Ishikawa (cell line): ENCODE measurements around the gene GGT6.

ENCODE experiments used
- CEBPB ChIP-seq: IDR thresholded peaks from 2 replicates; pipeline ENCODE4 v1.6.1; 2012
- CREB1 ChIP-seq: IDR thresholded peaks from 2 replicates; pipeline ENCODE4 v1.6.1; 2012; ENCODE audit warnings: low read depth
- EGR1 ChIP-seq: IDR thresholded peaks from 2 replicates; pipeline ENCODE4 v1.6.1; 2012
- EP300 ChIP-seq: IDR thresholded peaks from 2 replicates; pipeline ENCODE4 v1.6.1; 2012; ENCODE audit warnings: borderline replicate concordance
- FOXM1 ChIP-seq: IDR thresholded peaks from 2 replicates; pipeline ENCODE4 v1.6.1; 2012; ENCODE audit warnings: low read depth, borderline replicate concordance
- NFIC ChIP-seq: IDR thresholded peaks from 2 replicates; pipeline ENCODE4 v1.6.1; 2012
- RAD21 ChIP-seq: IDR thresholded peaks from 2 replicates; pipeline ENCODE4 v1.6.1; 2012; ENCODE audit warnings: low read depth
- TAF1 ChIP-seq: IDR thresholded peaks from 2 replicates; pipeline ENCODE4 v1.6.1; 2012; ENCODE audit warnings: low read depth, mild to moderate bottlenecking
- TCF12 ChIP-seq: IDR thresholded peaks from 2 replicates; pipeline ENCODE4 v1.6.1; 2012; ENCODE audit warnings: low read depth
- TEAD4 ChIP-seq: IDR thresholded peaks from 2 replicates; pipeline ENCODE4 v1.6.1; 2012
- YY1 ChIP-seq: IDR thresholded peaks from 2 replicates; pipeline ENCODE4 v1.6.1; 2012; ENCODE audit warnings: low read depth
- ZBTB7A ChIP-seq: IDR thresholded peaks from 2 replicates; pipeline ENCODE4 v1.6.1; 2012; ENCODE audit warnings: low read depth
- TF ChIP-seq, protein P1 (sequence below): IDR thresholded peaks from 2 replicates; pipeline ENCODE4 v1.6.1; 2012
- TF ChIP-seq, protein P2 (sequence below): IDR thresholded peaks from 2 replicates; pipeline ENCODE4 v1.6.1; 2012; ENCODE audit warnings: low read depth, mild to moderate bottlenecking
- TF ChIP-seq, protein P3 (sequence below): IDR thresholded peaks from 2 replicates; pipeline ENCODE4 v1.6.1; 2012

The GGT6 gene

DNA sequence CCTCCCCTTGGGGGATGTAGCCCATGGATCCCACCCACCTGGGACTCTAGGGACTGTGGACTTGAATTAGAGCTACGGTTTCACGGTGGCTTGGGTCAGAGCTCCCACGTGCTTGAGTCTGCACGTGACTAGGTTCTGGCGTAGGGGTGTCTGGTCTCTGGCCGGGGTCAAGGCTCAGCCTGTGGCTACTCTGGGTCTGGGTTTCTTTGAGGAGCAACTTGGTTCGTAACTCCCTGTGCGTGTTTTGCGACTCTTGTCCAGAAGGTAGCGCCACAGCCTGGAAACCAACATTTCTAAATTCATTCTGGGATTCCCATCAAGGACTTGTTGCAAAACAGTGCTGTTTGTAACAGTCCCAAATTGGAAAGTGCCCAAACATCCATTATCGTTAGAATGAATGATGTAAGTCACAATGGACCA is 470 bp upstream of the GGT6 start:
- TF ChIP-seq YY1 = no peak
- TF ChIP-seq CREB1 = no peak
- no peak for TF ChIP-seq EGR1
- peak; percentile 15; the same call in 1 of the 2 replicates for TF ChIP-seq RAD21

DNA sequence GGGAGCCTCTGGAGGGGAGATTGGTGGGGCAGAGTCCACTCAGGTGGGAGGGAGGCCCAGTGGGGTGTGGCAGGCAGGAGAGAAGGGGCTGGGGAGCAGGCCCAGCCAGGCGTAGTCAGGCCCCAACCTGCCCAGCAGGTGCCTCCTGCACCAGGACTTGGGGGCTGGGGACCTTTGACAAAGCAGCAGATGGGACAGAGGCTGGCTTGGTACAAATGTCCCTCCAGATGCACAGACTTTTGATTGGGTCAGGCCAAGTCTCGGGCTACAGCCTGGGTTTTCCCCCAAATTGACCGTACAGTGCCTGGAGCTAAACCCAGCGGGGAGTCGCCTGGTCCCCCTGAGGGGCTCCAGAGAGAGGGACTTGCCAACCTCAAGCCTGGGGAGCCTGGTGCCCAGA is 411 bp downstream of the GGT6 start:
- TF ChIP-seq YY1 (no peak), EGR1 (no peak)

DNA sequence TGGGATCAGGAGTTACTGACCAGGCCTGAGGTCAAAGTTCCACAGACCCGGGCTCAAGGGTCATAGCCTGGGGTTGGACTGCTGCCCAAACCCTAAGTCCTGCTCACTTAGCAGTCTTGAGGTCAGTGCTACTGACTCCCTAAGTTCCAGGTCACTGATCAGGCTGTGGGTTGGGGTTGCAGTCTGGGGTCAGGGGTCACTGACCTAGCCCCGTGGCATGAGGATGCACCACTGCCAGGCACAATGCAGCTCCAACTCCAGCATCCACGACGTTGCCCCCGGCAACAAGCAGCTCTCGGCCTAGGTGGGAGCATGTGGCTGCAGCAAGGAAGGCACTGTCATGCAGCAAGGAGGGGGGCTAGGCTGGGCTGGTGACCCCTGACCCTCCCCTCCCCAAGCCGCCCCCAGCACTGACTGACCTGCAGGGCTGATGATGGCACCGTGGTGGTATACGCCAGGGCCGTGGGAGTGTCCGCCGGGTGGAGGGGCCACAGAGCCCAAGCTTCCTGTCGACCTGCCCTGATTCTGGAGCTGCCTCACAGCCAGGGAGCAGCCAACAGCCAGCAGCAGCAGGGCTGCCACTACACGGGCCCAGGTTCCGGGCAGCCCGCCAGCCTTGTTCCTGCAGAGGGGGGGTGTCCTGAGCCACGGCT is 1.1 kb downstream of the GGT6 start:
- TF ChIP-seq EGR1 = no peak
- TF ChIP-seq FOXM1 = no peak
- TF ChIP-seq TEAD4 = no peak
- no peak for TF ChIP-seq EP300
- no peak for TF ChIP-seq ZBTB7A
- TF ChIP-seq RAD21 = no peak
- TF ChIP-seq TAF1 = no peak
- no peak for TF ChIP-seq CREB1
- TF ChIP-seq, protein P1, sequence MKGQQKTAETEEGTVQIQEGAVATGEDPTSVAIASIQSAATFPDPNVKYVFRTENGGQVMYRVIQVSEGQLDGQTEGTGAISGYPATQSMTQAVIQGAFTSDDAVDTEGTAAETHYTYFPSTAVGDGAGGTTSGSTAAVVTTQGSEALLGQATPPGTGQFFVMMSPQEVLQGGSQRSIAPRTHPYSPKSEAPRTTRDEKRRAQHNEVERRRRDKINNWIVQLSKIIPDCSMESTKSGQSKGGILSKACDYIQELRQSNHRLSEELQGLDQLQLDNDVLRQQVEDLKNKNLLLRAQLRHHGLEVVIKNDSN = no peak

DNA sequence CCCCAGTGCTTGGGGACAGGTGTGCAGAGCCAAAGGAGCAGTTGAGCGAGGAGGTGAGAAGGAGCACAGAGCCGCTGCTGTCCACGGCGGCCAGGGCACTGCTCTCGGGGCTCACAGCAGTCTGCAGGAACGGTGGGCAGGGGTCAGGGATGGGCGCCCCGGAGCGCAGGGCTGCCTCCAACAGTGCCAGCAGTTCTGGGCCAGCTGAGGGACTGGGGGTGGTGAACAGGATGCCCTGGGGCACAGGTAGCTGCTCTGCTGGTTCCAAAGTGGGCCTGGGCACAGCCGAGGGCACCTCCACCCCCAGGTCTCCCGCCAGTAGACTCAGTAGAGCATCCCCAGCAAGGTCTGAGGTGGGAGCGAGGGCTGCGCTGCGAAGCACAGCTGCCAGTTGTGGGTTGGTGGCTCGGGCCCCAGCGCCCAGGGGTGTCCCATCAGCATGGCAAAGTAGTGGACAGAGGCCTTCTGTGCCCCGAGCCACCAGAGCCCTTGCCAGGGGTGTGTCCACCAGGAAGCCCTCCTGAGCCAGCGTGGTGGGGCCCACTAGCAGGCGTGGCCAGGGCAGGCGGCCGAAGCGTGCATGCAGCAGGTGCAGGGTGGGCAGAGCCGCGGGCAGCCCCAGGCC is 1.9 kb downstream of the GGT6 start:
- no peak for TF ChIP-seq YY1
- TF ChIP-seq CEBPB = no peak
- no peak for TF ChIP-seq ZBTB7A
- TF ChIP-seq NFIC = no peak
- TF ChIP-seq, protein P2, sequence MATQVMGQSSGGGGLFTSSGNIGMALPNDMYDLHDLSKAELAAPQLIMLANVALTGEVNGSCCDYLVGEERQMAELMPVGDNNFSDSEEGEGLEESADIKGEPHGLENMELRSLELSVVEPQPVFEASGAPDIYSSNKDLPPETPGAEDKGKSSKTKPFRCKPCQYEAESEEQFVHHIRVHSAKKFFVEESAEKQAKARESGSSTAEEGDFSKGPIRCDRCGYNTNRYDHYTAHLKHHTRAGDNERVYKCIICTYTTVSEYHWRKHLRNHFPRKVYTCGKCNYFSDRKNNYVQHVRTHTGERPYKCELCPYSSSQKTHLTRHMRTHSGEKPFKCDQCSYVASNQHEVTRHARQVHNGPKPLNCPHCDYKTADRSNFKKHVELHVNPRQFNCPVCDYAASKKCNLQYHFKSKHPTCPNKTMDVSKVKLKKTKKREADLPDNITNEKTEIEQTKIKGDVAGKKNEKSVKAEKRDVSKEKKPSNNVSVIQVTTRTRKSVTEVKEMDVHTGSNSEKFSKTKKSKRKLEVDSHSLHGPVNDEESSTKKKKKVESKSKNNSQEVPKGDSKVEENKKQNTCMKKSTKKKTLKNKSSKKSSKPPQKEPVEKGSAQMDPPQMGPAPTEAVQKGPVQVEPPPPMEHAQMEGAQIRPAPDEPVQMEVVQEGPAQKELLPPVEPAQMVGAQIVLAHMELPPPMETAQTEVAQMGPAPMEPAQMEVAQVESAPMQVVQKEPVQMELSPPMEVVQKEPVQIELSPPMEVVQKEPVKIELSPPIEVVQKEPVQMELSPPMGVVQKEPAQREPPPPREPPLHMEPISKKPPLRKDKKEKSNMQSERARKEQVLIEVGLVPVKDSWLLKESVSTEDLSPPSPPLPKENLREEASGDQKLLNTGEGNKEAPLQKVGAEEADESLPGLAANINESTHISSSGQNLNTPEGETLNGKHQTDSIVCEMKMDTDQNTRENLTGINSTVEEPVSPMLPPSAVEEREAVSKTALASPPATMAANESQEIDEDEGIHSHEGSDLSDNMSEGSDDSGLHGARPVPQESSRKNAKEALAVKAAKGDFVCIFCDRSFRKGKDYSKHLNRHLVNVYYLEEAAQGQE = no peak
- no peak for TF ChIP-seq CREB1
- no peak for TF ChIP-seq TCF12
- TF ChIP-seq, protein P3, sequence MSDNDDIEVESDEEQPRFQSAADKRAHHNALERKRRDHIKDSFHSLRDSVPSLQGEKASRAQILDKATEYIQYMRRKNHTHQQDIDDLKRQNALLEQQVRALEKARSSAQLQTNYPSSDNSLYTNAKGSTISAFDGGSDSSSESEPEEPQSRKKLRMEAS = no peak
- no peak for TF ChIP-seq TEAD4
- no peak for TF ChIP-seq RAD21
- no peak for TF ChIP-seq EGR1
- no peak for TF ChIP-seq EP300
- TF ChIP-seq, protein P1 = no peak
- no peak for TF ChIP-seq FOXM1

DNA sequence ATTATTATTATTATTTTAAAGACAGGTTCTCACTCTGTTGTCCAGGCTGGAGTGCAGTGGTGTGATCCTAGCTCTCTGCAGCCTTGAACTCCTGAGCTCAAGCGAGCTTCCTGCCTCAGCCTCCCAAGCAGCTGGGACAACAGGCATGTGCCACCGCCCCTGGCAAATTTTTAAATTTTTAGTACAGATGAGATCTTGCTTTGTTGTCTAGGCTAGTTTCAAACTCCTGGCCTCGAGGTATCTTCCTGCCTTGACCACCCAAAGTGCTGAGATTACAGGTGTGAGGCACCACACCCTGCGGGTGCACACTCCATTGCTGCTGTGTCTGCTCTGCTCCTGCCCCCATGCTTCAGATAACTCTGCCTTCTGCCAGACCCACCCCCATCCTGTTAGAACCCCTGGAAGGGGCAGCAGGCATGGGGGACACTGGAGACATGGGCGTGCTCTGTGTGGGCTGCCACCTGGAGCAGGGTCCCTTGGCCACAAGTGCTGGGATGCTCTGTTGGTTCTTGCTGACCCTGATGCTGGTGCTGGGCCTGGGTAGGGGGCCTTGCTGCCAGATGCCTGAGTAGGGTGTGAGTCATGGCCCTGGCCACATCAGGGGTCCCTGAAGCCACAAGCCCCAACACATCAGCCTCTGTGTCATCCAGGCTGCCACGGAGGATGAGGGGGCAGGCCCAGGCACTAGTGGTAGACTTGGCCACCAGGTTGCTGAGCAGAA is 2.6 kb downstream of the GGT6 start:
- no peak for TF ChIP-seq TCF12

DNA sequence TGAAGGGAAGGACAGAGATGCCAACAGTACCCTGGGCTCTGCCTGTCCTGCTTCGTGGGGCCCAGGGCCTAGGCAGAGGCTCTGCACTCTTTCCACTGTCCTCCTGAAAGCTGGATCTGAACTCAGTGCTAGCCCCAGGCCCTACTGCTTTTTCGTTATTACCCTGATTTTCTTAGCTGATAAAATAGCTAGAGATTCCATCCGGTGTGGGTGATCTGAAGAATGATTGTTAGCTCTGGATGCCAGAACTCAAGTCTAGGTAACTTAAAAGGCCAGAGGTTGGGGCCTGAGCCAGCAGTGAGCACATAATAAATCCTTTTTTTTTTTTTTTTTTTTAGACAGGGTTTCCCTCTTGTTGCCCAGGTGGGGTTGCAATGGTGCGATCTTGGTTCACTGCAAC is 3.4 kb downstream of the GGT6 start:
- no peak for TF ChIP-seq CREB1
- TF ChIP-seq TEAD4 = no peak
- no peak for TF ChIP-seq CEBPB
- no peak for TF ChIP-seq ZBTB7A
- no peak for TF ChIP-seq RAD21
- TF ChIP-seq, protein P3 = no peak
- TF ChIP-seq EP300 = no peak
- no peak for TF ChIP-seq NFIC
- TF ChIP-seq, protein P2 = no peak
- TF ChIP-seq YY1 = no peak
- TF ChIP-seq FOXM1 = no peak
- TF ChIP-seq TAF1 = no peak
- TF ChIP-seq EGR1 = no peak
- no peak for TF ChIP-seq TCF12
- TF ChIP-seq, protein P1 = no peak
